HG03558 (cell line): ENCODE measurements around the gene SAMHD1.
"Not testable (repeated sequence)": the region's sequence is repeated elsewhere in the genome, so short reads cannot be mapped to it uniquely, and the experiment has no call there.

Experiments
- ATAC-seq: cut with Tn5 transposase; IDR thresholded peaks from one replicate; pipeline ENCODE4 v1.9.1; 2021; ENCODE audit warnings: moderate number of reproducible peaks; ENCODE audit not compliant: unreplicated experiment; ENCODE audit errors: extremely low read depth

Gene SAMHD1

GRCh38 chr20:36951198-36951978 lies at the start of gene SAMHD1:
Gene SAMHD1, minus strand, starts transcription at chr20:36951708. Its CDS starts 65 bp downstream, at chr20:36951643.
- ATAC-seq: peak; percentile 72

GRCh38 chr20:37000171-37000570 lies 48.7 kb upstream of the SAMHD1 start:
- ATAC-seq: not testable (repeated sequence)

DNA sequence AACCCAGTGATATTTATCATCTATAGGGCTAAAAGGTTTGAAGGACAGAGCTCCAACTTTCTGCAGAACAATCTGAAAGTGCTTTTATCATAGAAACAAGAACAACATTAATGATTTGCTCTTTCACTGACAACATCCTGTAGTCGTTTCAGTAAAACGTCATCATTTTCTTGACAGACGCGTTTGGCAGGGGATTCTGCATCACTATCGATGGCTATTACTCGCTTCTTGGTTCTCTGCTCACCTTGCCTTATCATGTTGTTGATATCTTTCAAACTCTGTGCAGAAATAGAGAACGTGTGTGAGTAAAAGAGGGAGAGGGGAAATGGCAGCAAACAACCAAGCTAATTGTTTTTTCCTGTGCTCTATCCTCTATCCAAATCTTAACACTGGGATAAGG lies 47.1 kb upstream of the SAMHD1 start:
- ATAC-seq: no peak

GRCh38 chr20:36997121-36997520 lies 45.6 kb upstream of the SAMHD1 start:
- no peak for ATAC-seq

DNA sequence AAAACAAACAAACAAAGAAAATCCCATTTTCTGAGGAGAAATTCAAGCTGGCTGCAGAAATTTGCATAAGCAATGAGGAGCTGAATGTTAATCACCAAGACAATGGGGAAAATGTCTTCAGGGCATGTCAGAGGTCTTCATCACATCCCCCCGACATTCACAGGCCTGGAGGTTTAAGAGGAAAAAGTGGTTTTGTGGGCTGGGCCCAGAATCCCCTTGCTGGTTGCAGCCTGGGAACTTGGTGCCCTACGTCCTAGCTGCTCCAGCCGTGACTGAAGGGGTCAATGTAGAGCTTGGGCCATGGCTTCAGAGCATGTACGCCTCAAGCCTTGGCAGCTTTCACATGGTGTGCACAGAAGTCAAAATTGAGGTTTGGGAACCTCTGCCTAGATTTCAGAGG lies 42.7 kb upstream of the SAMHD1 start:
- ATAC-seq: not testable (repeated sequence)

- no peak for ATAC-seq
These were observed 41.4 kb upstream of the SAMHD1 start for GRCh38 chr20:36992802-36993334.

GRCh38 chr20:36991703-36992102 lies 40.2 kb upstream of the SAMHD1 start:
- ATAC-seq: no peak

GRCh38 chr20:36989797-36990196 lies 38.3 kb upstream of the SAMHD1 start:
- ATAC-seq: no peak

DNA sequence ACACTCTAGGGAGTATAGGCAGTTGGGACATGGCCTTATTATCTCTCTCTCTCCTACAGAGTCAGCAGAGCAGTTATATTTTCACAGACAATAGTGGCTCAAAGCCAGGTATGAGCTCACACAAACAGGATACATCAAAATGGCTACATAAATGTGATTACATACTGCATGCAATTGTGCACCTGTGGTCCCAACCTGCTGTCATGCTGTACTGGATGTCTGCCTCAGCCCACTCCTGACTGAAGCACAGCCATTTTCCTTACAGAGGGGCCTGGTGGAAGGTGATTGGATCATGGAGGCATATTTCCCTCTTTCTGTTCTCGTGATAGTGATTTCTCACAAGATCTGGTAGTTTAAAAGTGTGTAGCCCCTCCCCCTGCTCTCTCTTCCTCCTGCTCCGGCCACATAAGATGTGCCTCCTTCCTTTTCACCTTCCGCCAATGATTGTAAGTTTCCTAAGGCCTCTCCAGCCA lies 37.0 kb upstream of the SAMHD1 start:
- ATAC-seq: no peak

DNA sequence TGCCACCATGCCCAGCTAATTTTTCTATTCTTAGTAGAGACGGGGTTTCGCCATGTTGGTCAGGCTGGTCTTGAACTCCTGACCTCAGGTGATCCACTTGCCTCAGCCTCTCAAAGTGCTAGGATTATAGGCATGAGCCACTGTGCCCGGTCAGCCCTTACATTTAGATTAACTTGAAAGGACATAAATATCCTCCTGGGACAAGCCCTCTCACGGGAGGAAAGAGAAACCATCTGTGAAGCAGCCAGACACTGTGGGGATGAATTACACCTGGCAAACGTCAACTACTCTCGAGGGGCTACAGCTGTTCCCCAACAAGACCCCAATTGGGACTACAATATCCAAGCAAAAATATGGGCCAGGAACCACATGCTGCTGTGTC lies 32.7 kb upstream of the SAMHD1 start:
- ATAC-seq: no peak

DNA sequence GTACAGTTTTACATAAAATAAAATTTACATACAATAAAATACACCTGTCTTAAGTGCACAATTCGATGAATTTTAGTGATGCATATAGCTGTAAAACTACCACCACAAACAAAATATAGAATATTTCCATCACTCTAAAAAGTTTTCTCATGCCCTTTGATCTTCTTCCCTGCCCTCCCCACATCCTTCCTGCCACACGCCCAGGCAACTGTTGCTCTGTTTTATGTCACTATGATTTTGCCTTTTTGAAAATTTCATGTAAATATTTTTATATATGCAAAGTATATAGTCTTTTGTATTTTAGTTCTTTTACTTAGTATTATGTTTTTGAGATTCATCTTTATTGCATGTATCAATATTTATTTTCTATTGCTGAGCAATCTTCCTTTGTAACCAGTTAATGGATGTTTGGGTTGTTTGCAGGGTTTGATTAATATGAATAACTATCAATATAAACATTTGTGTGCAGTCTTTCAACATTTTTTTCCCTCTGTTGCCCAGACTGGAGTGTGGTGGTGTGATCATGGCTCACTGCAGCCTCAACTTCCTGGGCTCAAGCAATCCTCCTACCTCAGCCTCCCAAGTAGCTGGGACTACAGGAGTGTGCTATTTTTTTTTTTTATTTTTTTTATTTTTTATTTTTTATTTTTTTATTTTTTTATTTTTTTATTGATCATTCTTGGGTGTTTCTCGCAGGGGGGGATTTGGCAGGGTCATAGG lies 23.8 kb upstream of the SAMHD1 start:
- ATAC-seq: no peak

DNA sequence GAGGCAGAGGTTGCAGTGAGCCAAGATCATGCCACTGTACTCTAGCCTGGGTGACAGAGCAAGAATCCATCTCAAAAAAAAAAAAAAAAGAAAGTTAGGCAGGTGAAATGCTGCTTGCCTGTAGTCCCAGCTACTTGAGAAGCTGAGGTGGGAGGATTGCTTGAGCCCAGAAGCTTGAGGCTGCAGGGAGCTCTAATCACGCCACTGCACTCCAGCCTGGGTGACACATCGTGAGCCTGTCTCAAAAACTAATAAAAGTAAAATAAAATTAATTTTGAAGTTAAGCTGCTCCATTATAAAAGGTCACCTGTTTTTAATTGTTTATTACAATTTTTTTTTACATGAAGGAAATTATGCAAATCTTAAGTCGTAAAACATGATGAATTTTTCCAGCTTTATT lies 23.2 kb upstream of the SAMHD1 start:
- no peak for ATAC-seq

GRCh38 chr20:36971103-36971502 lies 19.6 kb upstream of the SAMHD1 start:
- no peak for ATAC-seq

DNA sequence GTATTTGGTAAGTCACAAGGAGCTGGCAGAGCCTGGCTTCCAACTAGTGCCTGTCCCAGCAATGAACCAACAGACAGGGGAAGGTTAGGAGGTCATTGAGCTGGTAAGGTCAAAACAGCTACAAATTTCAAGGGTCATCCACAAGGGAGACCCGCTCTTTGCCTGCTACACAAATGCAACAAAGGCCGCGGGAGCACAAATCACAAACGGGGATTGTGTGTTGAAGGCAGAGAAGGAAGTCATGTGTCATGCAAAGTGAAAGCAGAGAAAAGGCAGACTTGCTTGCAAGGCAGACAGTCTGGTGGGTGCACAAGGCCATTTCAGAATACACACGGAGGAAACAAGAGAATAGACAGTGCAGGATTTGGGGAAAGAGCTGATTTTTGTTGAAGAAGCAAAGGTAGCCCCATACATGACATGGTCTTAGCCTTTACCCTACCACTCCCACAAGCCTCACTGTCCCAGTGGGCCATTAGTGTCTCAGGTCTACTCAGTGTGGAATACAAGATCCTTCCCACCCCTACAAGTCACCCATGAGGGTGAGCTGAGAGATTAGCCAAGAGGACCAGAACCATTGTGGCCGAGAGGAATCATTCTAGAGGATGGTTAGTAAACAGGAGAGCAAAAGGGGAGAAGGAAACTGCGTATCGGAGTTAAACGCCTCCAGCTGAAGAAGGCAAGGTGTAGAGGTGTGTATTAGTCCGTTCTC lies 18.1 kb upstream of the SAMHD1 start:
- ATAC-seq: no peak

- ATAC-seq: no peak
These were observed 17.5 kb upstream of the SAMHD1 start for GRCh38 chr20:36969051-36969450.

GRCh38 chr20:36967636-36968035 lies 16.1 kb upstream of the SAMHD1 start:
- ATAC-seq: no peak

DNA sequence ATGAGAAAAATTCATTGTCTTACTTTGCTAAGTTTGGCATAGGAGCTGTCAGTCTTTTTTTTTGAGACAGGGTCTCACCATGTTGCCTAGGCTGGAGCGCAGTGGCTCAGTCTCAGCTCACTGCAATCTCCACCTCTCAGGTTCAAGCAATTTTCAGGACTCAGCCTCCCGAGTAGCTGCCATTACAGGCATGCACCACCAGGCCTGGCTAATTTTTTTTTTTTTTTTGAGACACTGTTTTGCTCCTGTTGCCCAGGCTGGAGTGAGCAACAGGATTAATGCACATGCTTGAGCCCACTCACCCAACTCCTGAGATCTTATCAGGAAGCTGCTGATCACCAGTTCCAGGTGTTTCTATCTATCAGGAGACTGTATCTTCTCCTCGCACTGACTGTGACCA lies 15.5 kb upstream of the SAMHD1 start:
- not testable (repeated sequence) for ATAC-seq

- ATAC-seq: not testable (repeated sequence)
These were observed 10.9 kb upstream of the SAMHD1 start for GRCh38 chr20:36962354-36962941.

GRCh38 chr20:36959242-36959641 lies 7.7 kb upstream of the SAMHD1 start:
- no peak for ATAC-seq
